SK-MEL-5 (cell line): ENCODE data around the gene OR1M1. TPM values are rescaled to one million over a fixed set of nuclear protein-coding genes. Genes with fewer than 3 reads are reported as not detected.

Experiments
- DNase-seq: peaks from one replicate; pipeline ENCODE4 v3.0.0-alpha.2; 2016; ENCODE audit warnings: low read depth, low spot score
- in situ Hi-C: cut with HindIII; loops from 2 replicates; pipeline ENCODE4 v1.10.0; 2016; ENCODE audit warnings: low sequenced_read_pairs, high pct_unique_total_duplicates, low pct_unique_long_range_greater_than_20kb
- small RNA-seq, 2 experiments: library from RNA; depleted of rRNA; stranded (forward); fragments of <200 nt; gene quantifications; one replicate each; pipeline ENCODE3, GENCODE V24; 2014
- total RNA-seq: library from RNA; depleted of rRNA; stranded (reverse); fragments of >200 nt; shearing (Covaris generic); gene quantifications from 2 replicates; pipeline ENCODE4 v1.2.3, GENCODE V29; 2014; rRNA removed

The OR1M1 gene
- total RNA-seq, 1 experiment from 2014 or later, result not detected

DNA sequence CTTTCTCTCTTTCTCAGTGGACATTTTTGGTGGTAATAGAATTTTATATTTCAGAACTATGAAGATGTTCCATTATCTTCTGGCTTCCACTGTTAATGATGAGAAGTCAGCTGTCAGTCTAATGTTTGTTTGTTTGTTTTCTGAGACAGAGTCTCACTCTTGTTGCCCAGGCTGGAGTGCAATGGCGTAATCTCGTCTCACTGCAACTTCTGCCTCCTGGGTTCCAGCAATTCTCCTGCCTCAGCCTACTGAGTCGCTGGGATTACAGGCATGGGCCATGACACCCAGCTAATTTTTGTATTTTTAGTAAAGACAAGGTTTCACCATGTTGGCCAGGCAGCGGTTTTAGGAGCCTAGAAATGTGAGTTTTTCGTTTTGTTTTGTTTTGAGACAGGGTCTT, 58.1 kb downstream of the OR1M1 start:
- in situ Hi-C loops, result no loop called here

More for the DNA sequence above, 58.1 kb downstream of the OR1M1 start:
- no peak for DNase-seq

Small RNA genes within 50 kb of the gene (small RNA-seq; reads per million reads assigned to genes)
- gene OR1M4P, result 0 reads per million in 2 experiments

Other genes with a start within 250 kb of the OR1M1 start
- gene MUC16, start 76.7 kb upstream of the OR1M1 start, total RNA-seq, result not detected in 2 replicates
- not detected in 2 replicates for gene OR7G2, start 20.4 kb downstream of the OR1M1 start, total RNA-seq
- not detected in 2 replicates for gene OR7G1, start 28.7 kb downstream of the OR1M1 start, total RNA-seq
- not detected in 2 replicates for gene OR7G3, start 39.9 kb downstream of the OR1M1 start, total RNA-seq
- gene ZNF317, start 53.3 kb downstream of the OR1M1 start, total RNA-seq, result 32.9 and 45.4 TPM in 2 replicates
- gene OR7D2, start 91.9 kb downstream of the OR1M1 start, total RNA-seq, result 0.05 TPM in 1 of 2 replicates, not detected in the other
- not detected in 2 replicates for gene OR7D4, start 132.5 kb downstream of the OR1M1 start, total RNA-seq
- not detected in 2 replicates for gene OR7E24, start 163.9 kb downstream of the OR1M1 start, total RNA-seq
- 4.2 and 5.6 TPM in 2 replicates for gene ZNF699, start 222.8 kb downstream of the OR1M1 start, total RNA-seq
- 16.3 and 18.8 TPM in 2 replicates for gene ZNF559, start 237.1 kb downstream of the OR1M1 start, total RNA-seq